ENCODE measurements around the gene KRTAP9-1. TPM values are rescaled to one million over a fixed set of nuclear protein-coding genes. Genes with fewer than 3 reads are reported as not detected.
"Not testable (repeated sequence)": the region's sequence is repeated elsewhere in the genome, so short reads cannot be mapped to it uniquely, and the experiment has no call there.

The KRTAP9-1 gene
- total and polyA plus RNA-seq, 11 donors = not detected

GRCh38 chr17:41145261-41145660 lies 44.4 kb upstream of the KRTAP9-1 start:
- DNase-seq (no peak), ATAC-seq (no peak)
- Histone ChIP-seq H3K36me3 (no peaks in the 10 kb centered on the region), H3K4me1 (no peaks in the 10 kb centered on the region), H3K4me3 (no peak overlapping the region), H3K27me3 (peaks cover 0 to 7% (median 0%) of the 10 kb centered on the region in 9 donors), H3K9me3 (peaks cover 0 to 20% (median 5%) of the 10 kb centered on the region in 12 donors), H3K27ac (no peak overlapping the region)
- TF ChIP-seq CTCF (IDR thresholded peaks at IDR 0.05) (no peak), POLR2A (IDR thresholded peaks at IDR 0.05) (no peak)
- intact Hi-C loops (cut with DNase I) = no loop called here
- 79 to 86% (median 81%) methylated on average over 2 of the region's 2 CpGs for WGBS, 4 donors

- Histone ChIP-seq H3K27ac (no peak overlapping the region), H3K27me3 (peaks cover 0 to 17% (median 0%) of the 10 kb centered on the region in 9 donors), H3K4me3 (no peak overlapping the region), H3K4me1 (no peaks in the 10 kb centered on the region), H3K36me3 (no peaks in the 10 kb centered on the region), H3K9me3 (peaks cover 0 to 16% (median 5%) of the 10 kb centered on the region in 12 donors)
- TF ChIP-seq POLR2A (IDR thresholded peaks at IDR 0.05) = no peak
- WGBS, 4 donors = 65 to 96% (median 88%) methylated on average over 2 of the region's 2 CpGs
- ATAC-seq = no peak
- intact Hi-C loops (cut with DNase I) = no loop called here
- no peak for DNase-seq
Measured at GRCh38 chr17:41147531-41148204, 42.0 kb upstream of the KRTAP9-1 start.

GRCh38 chr17:41148971-41149651 lies 40.6 kb upstream of the KRTAP9-1 start:
- H3K36me3 ChIP-seq; H3K27ac ChIP-seq; intact Hi-C loops (cut with DNase I); H3K4me3 ChIP-seq; ATAC-seq; DNase-seq; H3K9me3 ChIP-seq; H3K4me1 ChIP-seq: not testable (repeated sequence)
- peaks cover 0 to 28% (median 0%) of the 10 kb centered on the region in 9 donors for H3K27me3 ChIP-seq
- 69 to 71% (median 70%) methylated on average over 10 of the region's 10 CpGs for WGBS, 4 donors

GRCh38 chr17:41149652-41149985 lies 40.1 kb upstream of the KRTAP9-1 start, which contains the start of gene KRTAP4-5:
Gene KRTAP4-5, minus strand, starts transcription at chr17:41149825. Its CDS starts 58 bp downstream, at chr17:41149767.
- Histone ChIP-seq H3K27ac (no peak within 1 kb of the TSS), H3K4me1 (no peaks in the 10 kb centered on the region), H3K4me3 (no peak within 1 kb of the TSS), H3K36me3 (no peaks in the 10 kb centered on the region), H3K27me3 (peaks cover 0 to 28% (median 0%) of the 10 kb centered on the region in 9 donors), H3K9me3 (peaks cover 0 to 3% (median 0%) of the 10 kb centered on the region in 12 donors)
- 0 to 59% (median 45%) methylated on average over 1 to 2 of the region's 2 CpGs for WGBS, 4 donors
- DNase-seq (no peak), ATAC-seq (no peak)
- intact Hi-C loops (cut with DNase I) = no loop called here
- no peak for TF ChIP-seq POLR2A (IDR thresholded peaks at IDR 0.05)
- no peak for TF ChIP-seq CTCF (IDR thresholded peaks at IDR 0.05)

- H3K4me1 ChIP-seq = no peaks in the 10 kb centered on the region
- no peak overlapping the region for H3K4me3 ChIP-seq
- WGBS, 4 donors = 77 to 85% (median 82%) methylated on average over 4 of the region's 4 CpGs
- TF ChIP-seq POLR2A (IDR thresholded peaks at IDR 0.05) (no peak), CTCF (IDR thresholded peaks at IDR 0.05) (no peak)
- peaks cover 0 to 32% (median 0%) of the 10 kb centered on the region in 9 donors for H3K27me3 ChIP-seq
- H3K9me3 ChIP-seq = peaks cover 0 to 4% (median 0%) of the 10 kb centered on the region in 12 donors
- H3K36me3 ChIP-seq = no peaks in the 10 kb centered on the region
- no peak for DNase-seq
- intact Hi-C loops (cut with DNase I) = no loop called here
- H3K27ac ChIP-seq = no peak overlapping the region
- no peak for ATAC-seq
Measured at GRCh38 chr17:41150026-41150425, 39.7 kb upstream of the KRTAP9-1 start.
